ENCODE data around the gene NUP188.
"Not testable (repeated sequence)": the region's sequence is repeated elsewhere in the genome, so short reads cannot be mapped to it uniquely, and the experiment has no call there.

NUP188 gene

GRCh38 chr9:129027224-129027684 is 79.8 kb downstream of the NUP188 start:
- DNase-seq (ENCODE audit: low spot score): no peak

GRCh38 chr9:129027685-129028191 is 80.2 kb downstream of the NUP188 start:
- DNase-seq (ENCODE audit: low spot score): peak; percentile 17

GRCh38 chr9:129028192-129028966 is 80.9 kb downstream of the NUP188 start, which contains the start of gene SH3GLB2:
Gene SH3GLB2, minus strand, starts transcription at chr9:129028331. Its CDS starts 177 bp downstream, at chr9:129028154.
- DNase-seq (ENCODE audit: low spot score): peak; percentile 92

GRCh38 chr9:129030191-129030590 is 82.7 kb downstream of the NUP188 start:
- DNase-seq (ENCODE audit: low spot score): no peak

DNA sequence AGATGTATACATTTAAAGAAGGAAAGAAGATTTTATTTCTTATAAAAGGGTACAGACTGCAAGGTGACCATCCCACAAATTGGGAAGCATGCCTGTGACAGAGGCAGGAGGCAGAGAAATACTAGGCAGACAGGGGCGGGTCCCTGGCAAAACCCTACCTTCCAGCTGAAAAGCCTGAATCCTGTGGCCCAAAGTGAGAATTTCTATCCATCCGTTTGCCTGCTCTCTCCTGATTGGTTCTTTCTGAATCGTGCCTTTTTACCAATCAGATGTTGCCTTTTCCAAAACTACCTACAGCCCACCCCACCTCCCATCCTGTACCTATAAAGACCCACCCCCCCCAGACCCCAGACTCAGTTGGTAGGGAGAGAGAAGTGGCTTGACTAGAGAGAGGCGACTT is 84.0 kb downstream of the NUP188 start:
- no peak for DNase-seq (ENCODE audit: low spot score)

- no peak for DNase-seq (ENCODE audit: low spot score)
Observed at GRCh38 chr9:129032541-129033159, 85.2 kb downstream of the NUP188 start.

DNA sequence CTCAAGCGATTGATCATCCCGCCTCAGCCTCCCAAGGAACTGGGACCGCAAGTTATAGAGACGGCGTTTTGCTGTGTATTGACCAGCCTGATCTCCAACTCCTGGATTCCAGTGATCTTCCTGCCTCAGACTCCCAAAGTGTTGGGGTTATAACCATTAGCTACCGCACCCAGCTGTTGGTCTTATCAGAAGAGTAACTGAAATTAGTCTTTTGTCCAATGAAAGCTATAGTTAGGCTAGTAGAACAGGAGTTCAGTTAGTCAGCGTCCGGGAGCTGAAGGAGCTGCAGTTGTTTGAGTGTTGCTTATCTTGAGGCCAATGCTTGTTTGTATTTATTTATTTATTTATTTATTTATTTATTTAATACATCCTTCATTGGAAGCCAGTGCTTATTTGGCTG is 85.7 kb downstream of the NUP188 start:
- DNase-seq (ENCODE audit: low spot score): peak; percentile 55

- not testable (repeated sequence) for DNase-seq (ENCODE audit: low spot score)
Observed at GRCh38 chr9:129035838-129036237, 88.3 kb downstream of the NUP188 start.

GRCh38 chr9:129036241-129036922 is 88.9 kb downstream of the NUP188 start, which contains the start of gene MIGA2:
Gene MIGA2, plus strand, starts transcription at chr9:129036626. Its CDS starts 3,969 bp downstream, at chr9:129040595.
- peak; percentile 99 for DNase-seq (ENCODE audit: low spot score)

- peak; percentile 37 for DNase-seq (ENCODE audit: low spot score)
Observed at GRCh38 chr9:129036923-129037766, 89.6 kb downstream of the NUP188 start.

- DNase-seq (ENCODE audit: low spot score): no peak
Observed at GRCh38 chr9:129037767-129038098, 90.2 kb downstream of the NUP188 start.

DNA sequence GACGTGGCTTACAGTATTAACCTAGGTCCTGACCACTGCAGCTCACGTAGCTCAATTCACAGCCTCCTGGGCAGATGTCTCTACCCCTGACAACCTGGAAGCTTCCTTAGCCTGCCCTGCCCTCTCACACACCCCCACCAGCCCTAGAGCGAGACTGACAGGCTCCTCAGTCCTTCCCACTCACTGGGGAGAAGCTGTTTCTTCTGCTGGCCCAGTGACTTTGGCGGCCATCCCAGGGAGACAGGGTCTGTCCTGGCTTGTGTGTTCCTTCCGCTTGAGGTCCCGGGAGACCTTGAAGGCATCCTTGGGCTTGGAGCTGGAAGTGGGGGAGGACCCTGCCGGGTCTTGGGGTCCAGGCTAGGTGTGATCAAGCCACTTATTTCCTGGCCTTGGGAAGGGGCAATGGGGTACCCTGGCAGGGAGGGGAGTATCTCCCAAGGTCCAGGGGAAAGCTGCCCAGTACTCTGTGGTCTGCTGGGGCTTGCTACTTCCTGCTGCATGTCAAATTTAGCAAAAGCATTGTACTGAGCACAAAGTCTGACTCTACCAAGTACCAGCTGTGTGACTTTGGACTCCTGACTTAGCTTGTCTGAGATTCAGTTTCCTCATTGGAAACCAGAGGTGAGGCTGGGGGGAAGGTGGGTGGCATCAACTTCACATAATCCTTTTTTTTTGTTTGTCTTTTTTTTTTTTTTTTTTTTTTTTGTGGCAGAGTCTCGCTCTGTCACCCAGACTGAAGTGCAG is 90.8 kb downstream of the NUP188 start:
- DNase-seq (ENCODE audit: low spot score): peak; percentile 23

- peak; percentile 72 for DNase-seq (ENCODE audit: low spot score)
Observed at GRCh38 chr9:129040113-129040643, 92.7 kb downstream of the NUP188 start.

DNA sequence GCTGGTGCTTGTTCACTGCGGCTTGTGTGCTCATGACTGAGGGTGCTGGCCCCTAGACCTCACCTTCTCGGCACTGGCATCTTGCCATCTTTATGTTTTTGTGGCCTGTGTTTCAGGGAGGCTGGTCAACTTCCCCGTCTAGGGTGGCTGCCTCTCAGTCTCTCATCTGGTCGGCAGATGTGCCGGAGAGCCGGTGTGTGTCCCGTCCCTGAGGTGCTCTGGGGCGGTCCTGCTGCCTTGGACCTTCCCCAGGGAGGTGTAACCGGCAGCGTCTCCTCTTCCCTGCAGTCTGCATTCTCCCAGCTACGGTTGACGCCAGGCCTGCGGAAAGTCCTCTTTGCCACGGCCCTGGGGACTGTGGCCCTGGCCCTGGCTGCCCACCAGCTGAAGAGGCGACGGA is 94.5 kb downstream of the NUP188 start:
- DNase-seq (ENCODE audit: low spot score): no peak

DNA sequence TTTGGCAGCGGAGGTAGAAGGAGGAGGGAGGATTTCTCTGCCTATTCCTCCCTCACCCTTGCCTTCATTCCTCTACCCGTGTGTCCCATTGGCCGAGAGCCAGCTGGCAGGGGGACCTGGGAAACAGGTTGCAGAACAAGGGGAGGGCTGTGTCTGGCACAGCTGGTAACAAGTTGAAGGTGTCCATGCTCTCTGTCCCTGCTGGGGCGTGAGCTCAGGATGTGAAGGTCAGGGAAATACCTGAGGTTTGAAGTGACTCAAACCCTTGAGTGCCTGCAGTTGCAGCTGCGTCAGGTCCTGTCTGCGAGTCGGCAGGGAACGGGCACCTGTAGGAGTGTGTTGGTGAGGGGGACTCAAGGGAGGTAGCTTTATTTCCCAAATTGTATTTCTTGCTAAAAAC is 105.1 kb downstream of the NUP188 start:
- no peak for DNase-seq (ENCODE audit: low spot score)

DNA sequence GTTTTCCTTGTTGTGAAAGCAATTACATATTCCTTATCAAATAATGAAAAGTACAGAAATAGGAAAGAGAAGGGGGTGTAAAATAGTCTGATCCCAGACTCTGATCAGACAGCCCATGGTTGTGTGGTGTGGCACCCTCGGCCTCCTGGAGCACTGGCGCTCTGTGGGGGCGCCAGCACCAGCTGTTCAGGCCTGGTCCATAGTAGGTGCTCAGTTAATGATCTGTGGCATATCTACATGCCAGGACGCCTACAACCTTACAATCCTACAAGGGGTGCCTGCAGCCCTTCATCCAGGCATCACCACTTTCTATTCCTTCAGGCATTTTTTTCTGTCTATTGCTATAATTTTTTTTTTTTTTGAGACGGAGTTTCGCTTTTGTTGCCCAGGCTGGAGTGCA is 105.5 kb downstream of the NUP188 start:
- DNase-seq (ENCODE audit: low spot score): no peak

GRCh38 chr9:129054163-129054851 is 106.8 kb downstream of the NUP188 start:
- DNase-seq (ENCODE audit: low spot score): no peak

Data from hematopoietic multipotent progenitor cell treated with erythropoietin and hydrocortisone succinate and interleukin-3 and kit ligand, for 15 days (in vitro differentiated cells).